Vagina (tissue), 2 donors: ENCODE results near the gene CD160.

Experiments
- CTCF ChIP-seq, 3 experiments: fragments of 450-650 bp in 2 of 3; fragments of 200-600 bp in 1 of 3; sonication (generic) in 1 of 3; IDR thresholded peaks; one replicate each; pipeline ENCODE4 v1.5.1; 2017 to 2019; ENCODE audit warnings: antibody characterized with exemption in 3 of 3, mild to moderate bottlenecking in 2 of 3, moderate library complexity in 2 of 3
- POLR2AphosphoS5 ChIP-seq, 2 donors: sonication (generic); formaldehyde crosslinking; IDR thresholded peaks; one replicate each; pipeline ENCODE4 v1.9.0; 2017; ENCODE audit warnings: antibody characterized with exemption in 2 of 2, mild to moderate bottlenecking in 2 of 2, low read depth in 1 of 2; ENCODE audit not compliant: insufficient read depth in 1 of 2

DNA sequence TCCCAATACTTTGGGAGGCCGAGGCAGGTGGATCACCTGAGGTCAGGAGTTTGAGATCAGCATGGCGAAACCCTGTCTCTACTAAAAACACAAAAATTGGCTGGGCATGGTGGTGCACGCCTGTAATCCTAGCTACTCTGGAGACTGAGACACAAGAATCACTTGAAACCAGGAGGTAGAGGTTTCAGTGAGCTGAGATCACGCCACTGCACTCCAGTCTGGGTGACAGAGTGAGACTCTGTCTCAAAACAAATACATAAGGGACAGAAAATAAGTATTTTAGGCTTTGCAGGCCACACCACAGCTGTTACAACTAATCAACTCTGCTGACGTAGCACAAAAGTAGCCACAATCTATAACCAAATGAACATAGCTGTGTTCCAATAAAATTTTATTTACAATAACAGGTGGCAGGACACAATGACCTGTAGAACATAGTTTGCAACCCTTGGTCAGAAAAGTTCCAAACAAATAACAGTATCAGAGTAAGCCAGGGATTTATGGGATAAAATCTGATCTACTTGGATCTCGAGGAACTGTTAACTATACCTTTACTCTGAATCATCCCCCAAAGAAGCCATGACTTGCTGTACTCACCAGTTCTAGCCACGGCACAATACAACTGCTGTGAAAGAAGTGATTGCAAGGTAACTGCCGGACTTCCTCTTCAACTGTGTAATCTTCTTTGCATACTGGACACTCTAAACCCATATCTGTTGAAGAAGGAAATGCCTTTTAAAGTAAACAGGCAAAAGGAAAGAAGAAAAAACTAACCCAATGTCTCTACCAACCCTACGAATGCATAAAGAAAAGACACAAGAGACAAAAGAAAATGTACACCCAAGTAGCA is 28.3 kb downstream of the CD160 start:
- TF ChIP-seq CTCF (IDR thresholded peaks at IDR 0.05): no peak
- no peak for TF ChIP-seq POLR2AphosphoS5 (IDR thresholded peaks at IDR 0.05; ENCODE audit: insufficient read depth in 1 of 2, low read depth in 1 of 2)
